KMS-11 (cell line): ENCODE measurements around the gene ZNF157.

Experiments used
- H2AFZ ChIP-seq: fragments of 200-600 bp; sonication (generic); 2 replicates; pipeline ENCODE4 v1.6.1; 2016; ENCODE audit warnings: antibody characterized with exemption, mixed run types, low read depth
- H3K27ac ChIP-seq: fragments of 200-600 bp; sonication (generic); 2 replicates; pipeline ENCODE4 v1.6.1; 2016; ENCODE audit warnings: mild to moderate bottlenecking, mixed run types
- H3K27me3 ChIP-seq: fragments of 200-600 bp; sonication (generic); 2 replicates; pipeline ENCODE4 v1.6.1; 2017; ENCODE audit warnings: mild to moderate bottlenecking, low read depth, mixed run types, moderate library complexity; ENCODE audit not compliant: insufficient read depth
- H3K36me3 ChIP-seq: fragments of 200-600 bp; sonication (generic); 2 replicates; pipeline ENCODE4 v1.6.1; 2017; ENCODE audit warnings: mild to moderate bottlenecking, mixed run types; ENCODE audit not compliant: insufficient read depth
- H3K4me1 ChIP-seq: fragments of 200-600 bp; sonication (generic); 2 replicates; pipeline ENCODE4 v1.6.1; 2016; ENCODE audit warnings: mild to moderate bottlenecking, low read depth, mixed run types; ENCODE audit not compliant: poor library complexity, severe bottlenecking
- H3K4me2 ChIP-seq: fragments of 200-600 bp; sonication (generic); 2 replicates; pipeline ENCODE4 v1.7.0; 2016; ENCODE audit warnings: mild to moderate bottlenecking, mixed run types
- H3K4me3 ChIP-seq: fragments of 200-600 bp; sonication (generic); IDR thresholded peaks from 2 replicates; pipeline ENCODE4 v1.6.1; 2017; ENCODE audit warnings: low read depth, low read length, mixed read lengths; ENCODE audit not compliant: insufficient read depth
- H3K79me2 ChIP-seq: fragments of 200-600 bp; sonication (generic); 2 replicates; pipeline ENCODE4 v1.6.1; 2016; ENCODE audit warnings: low read depth, mixed run types; ENCODE audit not compliant: insufficient read depth
- H3K9ac ChIP-seq: fragments of 200-600 bp; sonication (generic); 2 replicates; pipeline ENCODE4 v1.6.1; 2016; ENCODE audit warnings: mild to moderate bottlenecking, mixed run types
- H4K20me1 ChIP-seq: fragments of 200-600 bp; sonication (generic); 2 replicates; pipeline ENCODE4 v1.6.1; 2016; ENCODE audit warnings: mild to moderate bottlenecking, mixed run types; ENCODE audit not compliant: insufficient read depth
- TF ChIP-seq, protein P1 (sequence below): fragments of 200-600 bp; sonication (generic); conservative IDR thresholded peaks from 2 replicates; pipeline ENCODE4 v1.6.1; 2017; ENCODE audit warnings: low read depth, mild to moderate bottlenecking, antibody characterized with exemption, low read length, moderate library complexity, mixed read lengths

Gene ZNF157

DNA sequence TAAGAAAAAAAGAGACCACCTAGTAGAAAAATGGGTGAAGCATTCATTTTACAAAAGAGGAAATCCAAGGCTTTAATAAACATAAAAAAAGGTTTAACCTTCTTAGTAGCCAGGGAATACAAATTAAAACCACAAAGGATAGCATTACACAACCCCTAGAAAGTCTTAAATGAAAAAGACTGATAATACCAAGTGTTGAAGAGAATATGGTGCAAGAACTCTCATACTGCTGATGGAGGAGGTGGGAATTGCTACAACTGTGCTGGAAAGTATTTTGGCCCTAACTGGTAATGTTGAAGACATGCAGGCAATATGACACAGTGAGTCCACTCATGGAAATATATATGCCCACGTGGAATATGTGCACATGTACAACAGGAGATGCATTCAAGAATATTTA is 90.2 kb downstream of the ZNF157 start:
- TF ChIP-seq, protein P1, sequence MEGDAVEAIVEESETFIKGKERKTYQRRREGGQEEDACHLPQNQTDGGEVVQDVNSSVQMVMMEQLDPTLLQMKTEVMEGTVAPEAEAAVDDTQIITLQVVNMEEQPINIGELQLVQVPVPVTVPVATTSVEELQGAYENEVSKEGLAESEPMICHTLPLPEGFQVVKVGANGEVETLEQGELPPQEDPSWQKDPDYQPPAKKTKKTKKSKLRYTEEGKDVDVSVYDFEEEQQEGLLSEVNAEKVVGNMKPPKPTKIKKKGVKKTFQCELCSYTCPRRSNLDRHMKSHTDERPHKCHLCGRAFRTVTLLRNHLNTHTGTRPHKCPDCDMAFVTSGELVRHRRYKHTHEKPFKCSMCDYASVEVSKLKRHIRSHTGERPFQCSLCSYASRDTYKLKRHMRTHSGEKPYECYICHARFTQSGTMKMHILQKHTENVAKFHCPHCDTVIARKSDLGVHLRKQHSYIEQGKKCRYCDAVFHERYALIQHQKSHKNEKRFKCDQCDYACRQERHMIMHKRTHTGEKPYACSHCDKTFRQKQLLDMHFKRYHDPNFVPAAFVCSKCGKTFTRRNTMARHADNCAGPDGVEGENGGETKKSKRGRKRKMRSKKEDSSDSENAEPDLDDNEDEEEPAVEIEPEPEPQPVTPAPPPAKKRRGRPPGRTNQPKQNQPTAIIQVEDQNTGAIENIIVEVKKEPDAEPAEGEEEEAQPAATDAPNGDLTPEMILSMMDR, result no peak
- H3K36me3 ChIP-seq, result no peaks in the 10 kb centered on the region
- H3K9ac ChIP-seq, result no peak overlapping the region
- no peak overlapping the region for H2AFZ ChIP-seq
- H4K20me1 ChIP-seq, result no peaks in the 10 kb centered on the region
- H3K4me2 ChIP-seq, result no peak overlapping the region
- no peaks in the 10 kb centered on the region for H3K79me2 ChIP-seq
- no peaks in the 10 kb centered on the region for H3K4me1 ChIP-seq
- no peak overlapping the region for H3K4me3 ChIP-seq
- no peak overlapping the region for H3K27ac ChIP-seq
- H3K27me3 ChIP-seq, result no peaks in the 10 kb centered on the region
